ENCODE results near the gene ADAM19.

DNA sequence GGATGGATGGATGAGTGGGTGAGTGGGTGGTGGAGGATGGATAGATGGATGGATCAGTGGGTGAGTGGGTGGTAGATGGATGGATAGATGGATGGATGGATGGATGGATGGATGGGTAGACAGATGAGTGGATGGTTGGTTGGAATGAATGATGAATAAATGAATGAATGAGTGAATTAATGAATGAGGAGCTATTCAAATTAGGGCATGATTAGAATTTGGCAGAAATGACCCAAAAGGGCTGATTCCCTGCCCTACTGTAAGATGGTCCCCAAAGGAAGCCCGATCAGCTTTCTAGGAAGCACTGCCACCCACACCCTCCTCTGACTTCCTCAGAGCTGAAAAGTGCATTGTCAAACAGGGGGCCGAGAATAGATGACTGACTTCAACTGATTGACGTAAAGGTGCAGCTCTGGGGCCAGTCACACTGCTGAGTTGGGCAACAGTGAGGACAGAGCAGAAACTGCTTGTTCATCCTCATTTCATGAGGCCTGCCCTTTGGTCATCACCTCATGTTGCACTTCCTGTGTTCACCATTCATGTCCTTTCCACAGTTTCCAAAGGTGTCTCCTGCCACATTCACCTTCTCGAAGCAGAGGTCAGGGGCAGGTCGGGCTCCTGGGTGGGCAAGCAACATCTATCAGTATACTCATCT, 81.3 kb downstream of the ADAM19 start:
- TF ChIP-seq, protein P1, sequence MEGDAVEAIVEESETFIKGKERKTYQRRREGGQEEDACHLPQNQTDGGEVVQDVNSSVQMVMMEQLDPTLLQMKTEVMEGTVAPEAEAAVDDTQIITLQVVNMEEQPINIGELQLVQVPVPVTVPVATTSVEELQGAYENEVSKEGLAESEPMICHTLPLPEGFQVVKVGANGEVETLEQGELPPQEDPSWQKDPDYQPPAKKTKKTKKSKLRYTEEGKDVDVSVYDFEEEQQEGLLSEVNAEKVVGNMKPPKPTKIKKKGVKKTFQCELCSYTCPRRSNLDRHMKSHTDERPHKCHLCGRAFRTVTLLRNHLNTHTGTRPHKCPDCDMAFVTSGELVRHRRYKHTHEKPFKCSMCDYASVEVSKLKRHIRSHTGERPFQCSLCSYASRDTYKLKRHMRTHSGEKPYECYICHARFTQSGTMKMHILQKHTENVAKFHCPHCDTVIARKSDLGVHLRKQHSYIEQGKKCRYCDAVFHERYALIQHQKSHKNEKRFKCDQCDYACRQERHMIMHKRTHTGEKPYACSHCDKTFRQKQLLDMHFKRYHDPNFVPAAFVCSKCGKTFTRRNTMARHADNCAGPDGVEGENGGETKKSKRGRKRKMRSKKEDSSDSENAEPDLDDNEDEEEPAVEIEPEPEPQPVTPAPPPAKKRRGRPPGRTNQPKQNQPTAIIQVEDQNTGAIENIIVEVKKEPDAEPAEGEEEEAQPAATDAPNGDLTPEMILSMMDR (IDR thresholded peaks at IDR 0.05) = no peak
- no peak for TF ChIP-seq ZFX (IDR thresholded peaks at IDR 0.05; ENCODE audit: borderline replicate concordance)

Measured in 22Rv1 (cell line).